AG09309 (cell line): ENCODE results near the gene ING4.

ENCODE experiments used
- DNase-seq: peaks from one replicate; pipeline ENCODE4 v3.0.0-alpha.2; 2010; ENCODE audit warnings: low read depth
- H3K4me3 ChIP-seq: 2 replicates; pipeline ENCODE4 v1.5.1; 2011; ENCODE audit warnings: mild to moderate bottlenecking, low read depth, low read length, moderate library complexity; ENCODE audit not compliant: control insufficient read depth
- TF ChIP-seq, protein P1 (sequence below): IDR thresholded peaks from 2 replicates; pipeline ENCODE4 v1.5.1; 2011; ENCODE audit warnings: mild to moderate bottlenecking, low read depth, low read length, inconsistent platforms; ENCODE audit not compliant: insufficient read depth, control insufficient read depth; ENCODE audit errors: missing control alignments

Gene ING4

DNA sequence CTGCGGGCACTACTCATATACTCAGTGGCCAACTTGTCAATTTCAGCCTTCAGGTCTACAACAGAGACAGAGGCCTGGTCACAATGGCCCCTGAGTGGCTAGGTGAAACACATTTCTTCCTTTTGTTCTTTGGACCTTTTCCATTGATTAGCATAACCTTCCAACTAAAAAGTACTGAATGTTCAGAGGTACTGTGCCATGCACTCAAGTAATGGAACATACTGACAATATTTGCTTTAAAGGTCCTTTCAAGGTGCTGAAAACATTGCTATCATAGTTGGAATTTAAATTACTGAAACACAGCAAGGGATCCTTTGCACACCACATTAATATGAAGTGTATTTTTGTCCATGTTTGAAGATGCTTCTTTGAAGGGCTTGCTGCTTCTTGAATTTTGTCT lies 9.6 kb downstream of the ING4 start:
- no peak overlapping the region for H3K4me3 ChIP-seq
- TF ChIP-seq, protein P1, sequence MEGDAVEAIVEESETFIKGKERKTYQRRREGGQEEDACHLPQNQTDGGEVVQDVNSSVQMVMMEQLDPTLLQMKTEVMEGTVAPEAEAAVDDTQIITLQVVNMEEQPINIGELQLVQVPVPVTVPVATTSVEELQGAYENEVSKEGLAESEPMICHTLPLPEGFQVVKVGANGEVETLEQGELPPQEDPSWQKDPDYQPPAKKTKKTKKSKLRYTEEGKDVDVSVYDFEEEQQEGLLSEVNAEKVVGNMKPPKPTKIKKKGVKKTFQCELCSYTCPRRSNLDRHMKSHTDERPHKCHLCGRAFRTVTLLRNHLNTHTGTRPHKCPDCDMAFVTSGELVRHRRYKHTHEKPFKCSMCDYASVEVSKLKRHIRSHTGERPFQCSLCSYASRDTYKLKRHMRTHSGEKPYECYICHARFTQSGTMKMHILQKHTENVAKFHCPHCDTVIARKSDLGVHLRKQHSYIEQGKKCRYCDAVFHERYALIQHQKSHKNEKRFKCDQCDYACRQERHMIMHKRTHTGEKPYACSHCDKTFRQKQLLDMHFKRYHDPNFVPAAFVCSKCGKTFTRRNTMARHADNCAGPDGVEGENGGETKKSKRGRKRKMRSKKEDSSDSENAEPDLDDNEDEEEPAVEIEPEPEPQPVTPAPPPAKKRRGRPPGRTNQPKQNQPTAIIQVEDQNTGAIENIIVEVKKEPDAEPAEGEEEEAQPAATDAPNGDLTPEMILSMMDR: no peak
- no peak for DNase-seq

- no peak overlapping the region for H3K4me3 ChIP-seq
- no peak for DNase-seq
- TF ChIP-seq, protein P1: no peak
Observed at GRCh38 chr12:6652391-6652790, 10.5 kb downstream of the ING4 start.

- TF ChIP-seq, protein P1: no peak
- no peak overlapping the region for H3K4me3 ChIP-seq
- DNase-seq: no peak
Observed at GRCh38 chr12:6650832-6651231, 12.1 kb downstream of the ING4 start.

DNA sequence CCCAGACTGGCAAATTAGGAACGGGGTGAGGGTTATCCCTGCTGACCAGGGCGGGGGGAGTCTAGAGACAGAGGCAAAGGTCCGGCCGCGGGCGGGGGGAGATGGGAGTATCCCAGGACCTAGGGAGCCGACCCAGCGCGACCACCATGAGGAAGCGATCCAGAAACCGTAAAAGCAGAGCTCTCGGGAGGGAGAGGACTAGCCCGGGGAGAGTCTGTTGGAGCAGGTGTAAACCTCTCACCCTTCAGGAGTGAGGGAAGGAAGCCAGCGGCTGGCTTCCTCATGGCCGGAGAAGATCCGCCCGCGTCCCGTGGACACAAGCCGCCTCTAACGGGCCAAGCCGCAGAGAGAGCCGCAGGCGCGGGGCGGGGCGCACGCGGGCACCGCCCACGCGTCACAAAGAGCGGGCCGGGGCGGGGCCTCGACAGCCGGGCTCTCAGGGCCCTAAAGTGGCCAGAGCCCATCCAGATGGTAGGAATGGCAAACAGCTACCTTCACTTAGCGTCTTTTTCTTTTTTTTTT lies 15.8 kb downstream of the ING4 start, which contains the start of gene ACRBP:
ACRBP (minus strand) TSS at position 350 of the 522 bp plus-strand sequence; CDS start at position 284, 66 bp downstream.
- no peak within 1 kb of the TSS for H3K4me3 ChIP-seq

DNA sequence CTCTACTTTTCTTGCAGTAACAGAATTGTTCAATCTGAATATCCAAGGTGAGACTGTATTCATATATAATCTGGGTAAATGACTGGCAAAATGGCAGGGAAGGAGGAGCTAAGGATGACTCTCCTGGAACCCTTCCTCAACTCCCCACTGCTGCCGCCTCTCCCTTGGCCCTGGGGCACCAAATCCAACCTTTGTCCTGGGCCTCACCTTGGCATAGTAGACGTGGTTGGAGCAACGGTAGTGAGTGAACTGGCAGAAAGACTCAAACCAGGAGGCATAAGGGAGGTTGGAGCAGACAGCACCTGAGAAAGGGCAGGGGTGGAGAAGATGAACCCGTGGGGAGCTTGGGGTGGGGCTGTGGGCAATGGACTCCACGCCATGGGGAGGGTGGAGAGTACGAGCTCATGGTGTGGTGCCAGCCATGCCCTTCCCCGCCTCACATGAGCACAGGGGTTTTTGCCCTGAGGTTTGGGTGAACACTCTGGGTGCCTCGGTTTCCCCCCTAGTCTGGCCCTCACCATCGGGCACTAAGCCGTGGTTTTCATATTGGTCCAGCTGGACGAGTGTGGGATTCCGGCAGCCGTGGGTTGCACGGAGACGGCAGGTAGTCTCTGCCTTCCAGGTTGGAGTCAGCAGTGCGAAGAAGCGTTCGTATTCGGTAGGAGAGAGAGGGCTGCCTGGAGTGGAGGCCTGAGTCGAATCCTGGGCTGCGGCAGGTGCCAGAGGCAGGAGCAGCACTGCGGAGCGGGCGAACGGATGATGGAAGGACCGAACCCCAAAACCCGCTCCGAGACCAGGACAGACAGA lies 16.4 kb downstream of the ING4 start:
- no peak overlapping the region for H3K4me3 ChIP-seq
- no peak for DNase-seq
- TF ChIP-seq, protein P1: no peak

More for the DNA sequence above, 15.8 kb downstream of the ING4 start, which contains the start of gene ACRBP:
- TF ChIP-seq, protein P1: no peak
- DNase-seq: no peak

- no peak for DNase-seq
- no peak overlapping the region for H3K4me3 ChIP-seq
- TF ChIP-seq, protein P1: peak; percentile 8
Observed at GRCh38 chr12:6644903-6645302, 18.0 kb downstream of the ING4 start.
